Dendritic cell treated with granulocyte-macrophage colony-stimulating factor and Interleukin-4, amounts not matched to agents 40 ng/mL and 50 ng/mL, for 4 days (primary cell): ENCODE measurements around the gene KCNJ9.

Experiments
- H3K27ac Mint-ChIP-seq: one replicate; pipeline ENCODE4 v1.8.0; 2022; ENCODE audit warnings: mild to moderate bottlenecking, mixed read lengths
- H3K27me3 Mint-ChIP-seq: one replicate; pipeline ENCODE4 v1.8.0; 2022; ENCODE audit warnings: mild to moderate bottlenecking, mixed read lengths
- H3K36me3 Mint-ChIP-seq: one replicate; pipeline ENCODE4 v1.8.0; 2022; ENCODE audit warnings: low read depth, mixed read lengths
- H3K4me1 Mint-ChIP-seq: one replicate; pipeline ENCODE4 v1.8.0; 2022; ENCODE audit warnings: low read depth, mixed read lengths
- H3K4me3 Mint-ChIP-seq: one replicate; pipeline ENCODE4 v1.8.0; 2022; ENCODE audit warnings: mild to moderate bottlenecking, moderate library complexity, mixed read lengths
- H3K9me3 Mint-ChIP-seq: one replicate; pipeline ENCODE4 v1.8.0; 2022; ENCODE audit warnings: mixed read lengths
- intact Hi-C: fragments of 100-400 bp; cut with micrococcal nuclease; formaldehyde crosslinking; loops from one replicate; pipeline ENCODE4 v1.15.0; 2022

The KCNJ9 gene

GRCh38 chr1:160089883-160090282 is 8.5 kb downstream of the KCNJ9 start:
- peaks cover 15% of the 10 kb centered on the region for H3K27me3 Mint-ChIP-seq
- H3K27ac Mint-ChIP-seq = no peak overlapping the region
- H3K4me3 Mint-ChIP-seq = no peak overlapping the region
- H3K9me3 Mint-ChIP-seq = no peaks in the 10 kb centered on the region
- intact Hi-C loops = no loop called here
- H3K36me3 Mint-ChIP-seq = peaks cover 69% of the 10 kb centered on the region
- no peaks in the 10 kb centered on the region for H3K4me1 Mint-ChIP-seq

DNA sequence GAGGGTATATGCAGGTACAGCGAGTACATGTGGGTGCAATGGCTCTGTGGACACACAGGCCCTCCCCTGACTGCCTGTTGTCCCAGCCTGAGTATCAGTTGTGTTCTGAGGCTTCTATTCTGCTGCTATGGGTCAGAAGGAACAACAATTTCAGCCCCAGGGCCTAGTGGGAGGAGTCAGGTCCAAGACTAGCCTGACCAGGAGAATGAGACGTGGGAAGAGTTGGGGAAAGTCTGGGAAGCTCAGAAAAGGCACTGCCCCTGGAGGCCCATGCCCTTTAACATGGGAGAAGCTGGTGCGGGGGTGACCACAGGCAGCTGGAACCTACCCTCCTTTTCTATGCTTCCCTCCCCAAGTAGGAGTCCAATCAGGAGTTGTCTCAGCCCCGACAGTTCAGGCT is 9.4 kb downstream of the KCNJ9 start:
- Mint-ChIP-seq H3K9me3 (no peaks in the 10 kb centered on the region), H3K27me3 (peaks cover 7% of the 10 kb centered on the region), H3K36me3 (peaks cover 70% of the 10 kb centered on the region), H3K27ac (no peak overlapping the region), H3K4me1 (peaks cover 1% of the 10 kb centered on the region), H3K4me3 (no peak overlapping the region)
- intact Hi-C loops = no loop called here

GRCh38 chr1:160091666-160092223 is 10.4 kb downstream of the KCNJ9 start:
- intact Hi-C loops = no loop called here
- peaks cover 11% of the 10 kb centered on the region for H3K4me1 Mint-ChIP-seq
- H3K27me3 Mint-ChIP-seq = peaks cover 3% of the 10 kb centered on the region
- H3K27ac Mint-ChIP-seq = no peak overlapping the region
- H3K36me3 Mint-ChIP-seq = peaks cover 70% of the 10 kb centered on the region
- no peaks in the 10 kb centered on the region for H3K9me3 Mint-ChIP-seq
- H3K4me3 Mint-ChIP-seq = no peak overlapping the region

GRCh38 chr1:160092366-160093068 is 11.2 kb downstream of the KCNJ9 start:
- Mint-ChIP-seq H3K4me3 (no peak overlapping the region), H3K27me3 (no peaks in the 10 kb centered on the region), H3K27ac (no peak overlapping the region), H3K36me3 (peaks cover 63% of the 10 kb centered on the region), H3K4me1 (peaks cover 19% of the 10 kb centered on the region), H3K9me3 (no peaks in the 10 kb centered on the region)
- intact Hi-C loops = no loop called here

DNA sequence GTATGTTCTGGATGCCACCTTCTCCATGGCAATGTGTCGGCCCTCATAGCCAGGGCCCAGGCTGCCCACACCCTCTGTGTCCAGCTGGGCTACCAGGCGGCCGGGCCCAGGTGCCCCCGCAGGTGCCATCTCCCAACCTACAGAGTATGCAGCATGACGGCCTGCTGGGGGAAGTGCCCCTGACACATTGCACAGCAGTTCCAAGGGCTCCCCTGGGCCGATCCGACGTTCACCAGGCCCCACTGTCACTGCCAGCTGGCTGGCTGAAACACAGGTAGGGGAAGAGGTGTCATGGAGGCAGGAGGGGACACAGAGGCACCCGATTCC is 11.7 kb downstream of the KCNJ9 start:
- H3K27ac Mint-ChIP-seq = no peak overlapping the region

GRCh38 chr1:160093624-160094290 is 12.4 kb downstream of the KCNJ9 start:
- H3K27ac Mint-ChIP-seq = no peak overlapping the region
- peaks cover 63% of the 10 kb centered on the region for H3K36me3 Mint-ChIP-seq
- no peak overlapping the region for H3K4me3 Mint-ChIP-seq
- no peaks in the 10 kb centered on the region for H3K27me3 Mint-ChIP-seq
- H3K9me3 Mint-ChIP-seq = no peaks in the 10 kb centered on the region
- intact Hi-C loops = no loop called here
- H3K4me1 Mint-ChIP-seq = peaks cover 25% of the 10 kb centered on the region

More for the DNA sequence above, 11.7 kb downstream of the KCNJ9 start:
- intact Hi-C loops = no loop called here
- Mint-ChIP-seq H3K9me3 (no peaks in the 10 kb centered on the region), H3K27me3 (no peaks in the 10 kb centered on the region), H3K36me3 (peaks cover 67% of the 10 kb centered on the region), H3K4me1 (peaks cover 24% of the 10 kb centered on the region), H3K4me3 (no peak overlapping the region)

DNA sequence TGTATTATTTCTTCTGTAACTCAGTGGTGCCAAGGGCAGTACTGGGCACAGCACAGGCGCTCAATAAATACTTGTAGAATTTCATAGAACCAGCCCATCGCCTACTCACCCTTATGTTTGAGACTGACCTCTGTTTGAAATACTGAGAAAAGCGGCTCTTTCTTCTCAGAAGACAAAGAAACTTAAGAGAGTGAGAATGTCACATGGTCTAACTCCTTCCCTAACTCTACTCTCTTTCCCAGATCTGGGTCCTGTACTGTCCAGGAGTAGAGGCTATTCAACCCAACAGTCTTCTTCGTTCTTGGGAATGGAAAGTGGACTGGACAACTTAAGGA is 12.9 kb downstream of the KCNJ9 start:
- no peak overlapping the region for H3K4me3 Mint-ChIP-seq
- peaks cover 28% of the 10 kb centered on the region for H3K4me1 Mint-ChIP-seq
- intact Hi-C loops = no loop called here
- H3K27ac Mint-ChIP-seq = no peak overlapping the region
- H3K36me3 Mint-ChIP-seq = peaks cover 58% of the 10 kb centered on the region
- H3K9me3 Mint-ChIP-seq = no peaks in the 10 kb centered on the region
- H3K27me3 Mint-ChIP-seq = no peaks in the 10 kb centered on the region

DNA sequence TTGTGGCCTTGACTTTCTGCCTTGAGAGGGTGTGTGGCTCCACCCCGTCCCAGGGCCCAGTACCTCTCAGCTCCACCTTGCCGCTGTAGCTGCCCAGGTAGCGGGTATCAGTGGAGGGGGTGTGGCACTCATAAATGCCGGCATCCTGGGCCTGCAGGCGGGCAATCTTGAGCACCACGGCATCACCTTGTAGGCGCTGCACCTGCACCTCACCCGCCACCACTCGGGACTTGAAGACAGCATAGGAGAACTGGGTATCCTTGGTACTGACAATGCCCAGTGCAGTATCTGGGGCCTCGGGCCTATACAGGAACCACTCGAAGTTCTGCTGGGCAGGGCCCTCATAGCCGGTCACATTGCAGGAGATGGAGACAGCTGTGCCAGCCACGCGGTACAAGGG is 13.5 kb downstream of the KCNJ9 start:
- H3K4me3 Mint-ChIP-seq = no peak overlapping the region
- H3K9me3 Mint-ChIP-seq = no peaks in the 10 kb centered on the region
- peaks cover 33% of the 10 kb centered on the region for H3K4me1 Mint-ChIP-seq
- no peaks in the 10 kb centered on the region for H3K27me3 Mint-ChIP-seq
- H3K27ac Mint-ChIP-seq = no peak overlapping the region
- H3K36me3 Mint-ChIP-seq = peaks cover 55% of the 10 kb centered on the region
- intact Hi-C loops = no loop called here

- Mint-ChIP-seq H3K4me3 (no peak overlapping the region), H3K9me3 (no peaks in the 10 kb centered on the region), H3K4me1 (peaks cover 35% of the 10 kb centered on the region), H3K27me3 (no peaks in the 10 kb centered on the region), H3K27ac (no peak overlapping the region), H3K36me3 (peaks cover 53% of the 10 kb centered on the region)
- intact Hi-C loops = no loop called here
Observed at GRCh38 chr1:160095382-160096105, 14.2 kb downstream of the KCNJ9 start.

DNA sequence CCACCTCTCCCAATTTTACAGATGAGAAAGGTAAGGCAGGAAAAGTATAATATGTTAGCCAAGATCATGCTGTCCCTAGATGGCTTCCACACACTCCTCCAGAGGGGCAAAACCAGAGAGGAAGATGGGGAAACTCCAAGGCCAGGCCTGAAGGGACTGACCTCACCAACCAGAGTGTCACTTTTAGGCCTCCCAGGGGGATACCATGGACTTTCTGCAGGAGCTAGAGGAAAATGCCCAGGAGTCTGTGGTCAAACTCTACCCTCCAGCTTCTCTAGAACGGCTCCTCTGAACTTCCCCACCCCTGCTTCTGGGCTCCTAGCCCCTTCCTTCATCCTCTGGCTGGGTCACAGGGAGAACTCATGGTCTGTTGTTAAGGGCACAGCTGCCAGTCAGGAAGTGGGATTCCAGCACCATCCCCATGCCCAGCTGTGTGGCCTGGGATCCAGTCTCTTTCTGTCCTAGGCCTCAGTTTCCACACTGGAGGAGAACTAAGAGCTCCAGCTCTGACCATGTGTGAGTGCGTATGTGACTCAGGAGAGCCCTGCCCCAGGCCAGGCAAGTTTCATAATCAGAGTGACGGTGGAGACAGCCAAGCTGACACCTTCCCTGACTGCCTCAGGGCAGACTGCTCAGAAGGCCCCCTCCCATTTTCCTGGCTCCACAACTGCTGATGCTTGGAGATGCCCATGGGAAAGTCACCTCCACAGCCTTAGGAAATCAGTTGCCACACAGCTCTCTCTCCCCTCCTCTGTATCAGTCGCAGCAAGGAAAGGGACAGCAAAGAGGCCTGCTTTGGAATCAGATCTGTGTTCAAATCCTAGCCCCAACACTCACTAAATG is 15.2 kb downstream of the KCNJ9 start:
- peaks cover 45% of the 10 kb centered on the region for H3K4me1 Mint-ChIP-seq
- peak overlapping the region; percentile 80 for H3K27ac Mint-ChIP-seq
- peaks cover 43% of the 10 kb centered on the region for H3K36me3 Mint-ChIP-seq
- intact Hi-C loops = no loop called here
- no peak overlapping the region for H3K4me3 Mint-ChIP-seq
- H3K9me3 Mint-ChIP-seq = no peaks in the 10 kb centered on the region
- no peaks in the 10 kb centered on the region for H3K27me3 Mint-ChIP-seq

DNA sequence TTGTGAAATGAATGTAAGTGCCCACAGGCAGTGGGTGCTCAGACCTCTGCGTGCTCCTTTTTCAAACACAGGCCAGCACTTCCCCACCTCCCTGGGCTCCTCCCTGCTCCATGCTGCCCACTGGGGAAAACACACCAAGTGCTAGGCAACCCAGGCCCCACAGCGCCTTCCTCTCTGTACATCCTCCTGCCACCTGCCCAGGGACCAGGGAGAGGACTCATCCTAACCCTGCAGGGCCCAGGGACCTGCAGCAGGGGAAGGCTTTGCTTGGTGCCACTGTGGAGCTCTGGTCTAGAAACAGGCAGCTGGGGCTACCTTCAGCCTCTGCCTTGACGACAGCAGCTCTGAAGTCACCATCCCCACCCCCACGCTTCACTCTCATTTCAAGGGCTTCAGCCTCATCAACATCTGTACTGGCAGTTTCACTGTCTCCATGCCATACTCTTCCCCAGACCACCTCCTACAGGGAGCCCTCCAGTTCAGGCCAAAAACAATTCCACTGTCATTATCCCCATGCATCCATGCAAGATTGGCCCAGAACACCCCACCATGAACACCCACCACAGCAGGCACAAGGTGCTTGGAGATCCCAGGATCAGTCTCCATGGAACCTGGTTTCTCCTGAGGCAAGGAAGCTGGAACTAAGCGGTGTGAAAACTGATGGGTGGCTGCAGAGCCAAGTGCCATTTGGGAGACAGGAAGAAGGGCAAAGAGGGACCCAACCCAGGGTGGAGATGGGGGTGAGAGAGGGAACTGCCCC is 16.0 kb downstream of the KCNJ9 start:
- peak overlapping the region; percentile 80 for H3K27ac Mint-ChIP-seq

DNA sequence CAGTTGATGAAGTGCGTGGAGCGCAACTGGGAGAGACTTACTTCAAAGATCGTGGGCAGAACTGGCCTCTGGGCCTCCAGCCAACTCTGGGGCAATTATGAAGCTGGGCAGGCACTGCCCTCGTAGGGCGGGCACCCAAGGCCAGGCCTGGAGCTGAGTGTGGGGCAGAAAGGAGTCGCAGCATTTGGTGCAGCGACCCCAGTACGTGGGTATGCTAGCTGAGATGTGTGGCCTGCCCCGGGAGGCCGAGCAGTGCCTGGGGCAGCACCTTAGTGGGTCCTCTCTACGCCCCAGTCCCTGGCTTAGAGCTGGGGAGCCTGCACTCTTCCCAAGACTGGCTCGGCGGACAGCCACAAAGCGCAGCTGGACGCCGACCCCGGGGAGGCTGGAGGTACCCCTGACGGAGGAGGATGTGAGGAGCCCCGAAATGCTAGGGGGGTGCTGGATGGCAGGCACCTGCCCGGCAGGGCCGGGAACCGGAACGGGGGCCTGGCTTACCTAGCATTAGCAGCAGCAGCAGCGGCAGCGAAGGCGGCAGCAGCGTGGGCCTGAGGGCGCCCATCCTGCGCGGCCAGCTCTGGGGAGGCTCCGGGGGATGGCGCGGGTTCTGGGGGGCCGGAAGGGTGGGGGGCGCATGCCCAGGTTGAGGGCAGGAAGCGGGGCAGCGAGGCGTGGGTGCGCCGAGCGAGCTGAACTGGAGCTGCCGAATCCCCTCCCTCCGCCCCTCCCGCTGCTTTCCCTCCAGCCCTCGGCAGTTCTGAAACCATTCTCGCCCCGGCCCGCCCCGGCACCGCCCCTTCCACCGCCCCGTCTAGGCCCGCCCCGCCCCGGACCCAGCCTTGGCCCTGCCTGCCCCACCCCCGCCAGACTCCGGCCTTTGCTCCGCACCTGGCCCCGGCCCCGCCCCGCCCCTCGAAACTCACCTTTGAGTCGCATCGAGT is 16.8 kb downstream of the KCNJ9 start, which contains the start of gene IGSF8:
Gene IGSF8 (minus strand): TSS at position 709 of the 941 bp plus-strand sequence. CDS start 147 bp downstream, at position 562.
- Mint-ChIP-seq H3K4me1 (peaks cover 61% of the 10 kb centered on the region), H3K27me3 (no peaks in the 10 kb centered on the region), H3K4me3 (peak within 1 kb of the TSS; percentile 81), H3K9me3 (no peaks in the 10 kb centered on the region), H3K36me3 (peaks cover 27% of the 10 kb centered on the region), H3K27ac (peak within 1 kb of the TSS; percentile 80)
- intact Hi-C loops = no loop called here

More for the DNA sequence above, 16.0 kb downstream of the KCNJ9 start:
- peaks cover 35% of the 10 kb centered on the region for H3K36me3 Mint-ChIP-seq
- H3K4me3 Mint-ChIP-seq = peak overlapping the region; percentile 81
- intact Hi-C loops = no loop called here
- peaks cover 53% of the 10 kb centered on the region for H3K4me1 Mint-ChIP-seq
- H3K9me3 Mint-ChIP-seq = no peaks in the 10 kb centered on the region
- no peaks in the 10 kb centered on the region for H3K27me3 Mint-ChIP-seq
